Measurements from ENCODE around the gene ALX4. TPM values are rescaled to one million over a fixed set of nuclear protein-coding genes. Genes with fewer than 3 reads are reported as not detected.
A peak's percentile ranks its signal among the peaks of the same experiment; 100 is the strongest.

The ALX4 gene
- total and polyA plus RNA-seq, 2 of the 8 experiments (the other 6 are each of a cell fraction or from before 2014, with no cell fraction given), result not detected

GRCh38 chr11:44304091-44305025 is 5.6 kb downstream of the ALX4 start:
- Histone ChIP-seq H2AK5ac (ENCODE audit: low read depth, low read length) (no peak overlapping the region), H3K4me2 (ENCODE audit: insufficient read depth in 1 of 2, low read depth in 2 of 2, low read length in 2 of 2) (peak overlapping the region; percentile 59 to 62), H2BK20ac (ENCODE audit: low read length) (no peak overlapping the region), H2BK15ac (ENCODE audit: low read length) (no peak overlapping the region), H3K4me3 (ENCODE audit: extremely low read depth in 1 of 4, insufficient read depth in 2 of 4, low read depth in 3 of 4, low read length in 4 of 4) (peak overlapping the region in 1 of 4 experiments; percentile 44; a peak in 2 of 8 replicates), H4K20me1 (replicated peaks in 1 of 2; ENCODE audit: control insufficient read depth in 1 of 2, insufficient read depth in 2 of 2, low read length in 2 of 2) (peaks cover 9 to 11% of the 10 kb centered on the region in 2 experiments), H4K8ac (ENCODE audit: extremely low read depth, insufficient read depth, low read length) (no peak overlapping the region; the same call in 1 of the 2 replicates), H2BK120ac (replicated peaks; ENCODE audit: low read depth, low read length) (no peak overlapping the region), H3K27me3 (replicated peaks in 1 of 4; ENCODE audit: control insufficient read depth in 3 of 4, extremely low read depth in 1 of 4, insufficient read depth in 3 of 4, low read length in 3 of 4) (peaks cover 74 to 98% (median 91%) of the 10 kb centered on the region in 4 experiments), H3K36me3 (ENCODE audit: control insufficient read depth in 2 of 4, insufficient read depth in 4 of 4, low read length in 3 of 4) (no peaks in the 10 kb centered on the region), H3K56ac (replicated peaks; ENCODE audit: insufficient read length, low read depth, low read length) (no peak overlapping the region), H3K18ac (ENCODE audit: extremely low read depth, low read length) (0 out of 2 replicates have a peak overlapping the region, but pooled peaks have one; percentile 19), H3K4ac (replicated peaks; ENCODE audit: insufficient read length, low read depth, low read length) (no peak overlapping the region), H3K9me3 (ENCODE audit: insufficient read depth in 2 of 2, low read depth in 1 of 2, low read length in 1 of 2) (no peaks in the 10 kb centered on the region; a peak in 1 of 4 replicates), H2BK12ac (ENCODE audit: low read depth, low read length) (no peak overlapping the region), H3K9ac (replicated peaks in 1 of 4; ENCODE audit: extremely low read depth in 1 of 4, low read depth in 3 of 4, low read length in 3 of 4) (no peak overlapping the region), H4K5ac (ENCODE audit: insufficient read length, low read depth, low read length) (no peak overlapping the region), H3K14ac (ENCODE audit: insufficient read length) (no peak overlapping the region), H3K23me2 (ENCODE audit: low read depth, low read length) (peaks cover 2% of the 10 kb centered on the region; the same call in 1 of the 2 replicates), H2BK5ac (ENCODE audit: low read depth, low read length) (no peak overlapping the region), H2AFZ (ENCODE audit: low read length) (no peak overlapping the region), H3K79me1 (ENCODE audit: low read depth, low read length) (no peaks in the 10 kb centered on the region), H4K91ac (replicated peaks; ENCODE audit: insufficient read length, low read length) (no peak overlapping the region), H3K23ac (ENCODE audit: insufficient read length) (no peak overlapping the region), H3K27ac (ENCODE audit: low read depth, low read length) (no peak overlapping the region), H3K79me2 (ENCODE audit: control insufficient read depth in 1 of 2, insufficient read depth in 2 of 2, low read length in 2 of 2) (no peaks in the 10 kb centered on the region), H3K4me1 (replicated peaks in 1 of 4; ENCODE audit: control insufficient read depth in 3 of 4, insufficient read depth in 4 of 4, low read length in 3 of 4) (peaks cover 0 to 24% (median 17%) of the 10 kb centered on the region in 4 experiments; a peak in 6 of 7 replicates)
- FAIRE-seq, result no peak
- peak in 1 of 2 experiments; percentile 64 for DNase-seq (ENCODE audit: low read depth in 1 of 2, low spot score in 2 of 2)
- POLR2A ChIA-PET (ENCODE audit: partially characterized antibody), result interaction anchor here (6.7 kb wide), 1 partner anchor 15 kb away, joined by 47 read pairs; no protein-coding TSS in a partner anchor
- CTCF ChIA-PET (ENCODE audit: partially characterized antibody), result interaction anchor here (0.6 to 5.2 kb wide), 4 partner anchors 16 to 431 kb away, joined by 3 to 28 read pairs (median 5); no protein-coding TSS in a partner anchor
- WGBS, 2 experiments (ENCODE audit: extremely low coverage in 1 of 2, insufficient coverage in 1 of 2, insufficient read length in 1 of 2, insufficient replicate concordance in 2 of 2, low coverage in 1 of 2, low lambda C conversion rate in 2 of 2, missing lambda C conversion rate in 1 of 2), result 4% methylated on average over 60 of the region's 71 CpGs; no CpG with 5 or more reads in 1 of the 2 experiments
- TF ChIP-seq, protein P1, sequence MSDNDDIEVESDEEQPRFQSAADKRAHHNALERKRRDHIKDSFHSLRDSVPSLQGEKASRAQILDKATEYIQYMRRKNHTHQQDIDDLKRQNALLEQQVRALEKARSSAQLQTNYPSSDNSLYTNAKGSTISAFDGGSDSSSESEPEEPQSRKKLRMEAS (IDR thresholded peaks at IDR 0.05), result peak; percentile 94
- TF ChIP-seq, protein P2, sequence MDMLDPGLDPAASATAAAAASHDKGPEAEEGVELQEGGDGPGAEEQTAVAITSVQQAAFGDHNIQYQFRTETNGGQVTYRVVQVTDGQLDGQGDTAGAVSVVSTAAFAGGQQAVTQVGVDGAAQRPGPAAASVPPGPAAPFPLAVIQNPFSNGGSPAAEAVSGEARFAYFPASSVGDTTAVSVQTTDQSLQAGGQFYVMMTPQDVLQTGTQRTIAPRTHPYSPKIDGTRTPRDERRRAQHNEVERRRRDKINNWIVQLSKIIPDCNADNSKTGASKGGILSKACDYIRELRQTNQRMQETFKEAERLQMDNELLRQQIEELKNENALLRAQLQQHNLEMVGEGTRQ (IDR thresholded peaks at IDR 0.05; ENCODE audit: low read length), result no peak
- TF ChIP-seq YY1 (IDR thresholded peaks at IDR 0.05; ENCODE audit: low read depth, low read length) (no peak), CTBP2 (IDR thresholded peaks at IDR 0.05; ENCODE audit: borderline replicate concordance, insufficient read depth, insufficient read length, low read length) (peak; percentile 58), SUZ12 (IDR thresholded peaks at IDR 0.05; ENCODE audit: low read length) (peak; percentile 93), E2F6 (IDR thresholded peaks at IDR 0.05) (peak; percentile 87)
